ENCODE measurements around the gene GALT.

DNA sequence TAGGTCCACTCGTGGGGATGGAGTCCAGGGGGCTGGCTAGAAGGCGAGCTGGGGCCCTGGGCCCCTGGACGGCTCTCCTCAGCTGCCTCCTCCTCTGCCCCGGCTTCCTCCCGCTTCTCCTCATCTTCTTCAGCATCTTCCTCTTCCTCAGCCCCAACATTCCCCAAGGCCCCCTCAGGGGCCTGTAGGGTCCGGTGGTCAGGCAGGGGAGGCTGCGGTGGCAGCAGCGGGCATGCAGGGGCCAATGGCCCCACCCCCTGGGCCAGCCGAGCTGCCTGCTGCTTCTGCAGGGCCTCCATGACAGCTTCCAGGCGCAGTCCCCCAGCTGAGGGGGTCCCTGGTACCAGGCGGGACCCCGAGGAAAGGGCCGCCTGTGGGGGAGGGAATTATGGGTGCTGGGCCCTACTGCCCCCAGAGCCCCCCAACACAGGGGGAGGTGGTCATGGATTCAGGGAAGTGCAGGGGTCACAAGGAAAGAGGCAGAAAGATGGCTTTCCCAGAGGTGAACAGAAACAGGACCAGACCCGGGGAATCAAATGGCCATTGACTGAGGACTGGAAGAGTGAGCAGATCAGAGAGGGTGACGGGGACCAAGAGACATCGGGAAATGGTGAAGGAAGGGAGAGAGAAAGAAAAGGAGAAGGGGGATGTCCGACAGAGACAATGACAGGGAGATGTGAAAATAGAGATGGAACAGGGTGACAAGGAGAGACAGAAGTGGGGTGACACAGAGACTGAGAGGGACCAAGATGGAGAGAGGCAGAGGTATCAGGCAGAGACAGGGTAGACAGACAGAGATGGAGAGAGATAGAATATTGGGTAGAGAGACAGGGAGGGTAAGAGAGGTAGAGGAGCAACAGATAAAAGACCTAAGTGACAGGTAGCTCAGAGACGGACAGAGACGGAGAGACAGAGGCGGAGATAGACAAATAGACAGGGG, 18.5 kb upstream of the GALT start:
- TF ChIP-seq CTCF (IDR thresholded peaks at IDR 0.05) (no peak), POLR2A (IDR thresholded peaks at IDR 0.05) (no peak)

All from stomach (tissue), 4 donors.